Peyer's patch (tissue), 4 donors: ENCODE data around the gene TEAD1.

Experiments used
- POLR2A ChIP-seq, 2 donors: fragments of 450-650 bp; IDR thresholded peaks; one replicate each; pipeline ENCODE4 v1.5.1; 2017; ENCODE audit warnings: antibody characterized with exemption in 2 of 2, mild to moderate bottlenecking in 2 of 2, moderate library complexity in 2 of 2
- TF ChIP-seq, protein P1 (sequence below), 6 experiments: fragments of 450-650 bp in 4 of 6; fragments of 200-600 bp in 2 of 6; sonication (generic) in 1 of 6; IDR thresholded peaks; one replicate each; pipeline ENCODE4 v1.5.1; 2017 to 2019; ENCODE audit warnings: antibody characterized with exemption in 6 of 6, mild to moderate bottlenecking in 3 of 6, moderate library complexity in 1 of 6

DNA sequence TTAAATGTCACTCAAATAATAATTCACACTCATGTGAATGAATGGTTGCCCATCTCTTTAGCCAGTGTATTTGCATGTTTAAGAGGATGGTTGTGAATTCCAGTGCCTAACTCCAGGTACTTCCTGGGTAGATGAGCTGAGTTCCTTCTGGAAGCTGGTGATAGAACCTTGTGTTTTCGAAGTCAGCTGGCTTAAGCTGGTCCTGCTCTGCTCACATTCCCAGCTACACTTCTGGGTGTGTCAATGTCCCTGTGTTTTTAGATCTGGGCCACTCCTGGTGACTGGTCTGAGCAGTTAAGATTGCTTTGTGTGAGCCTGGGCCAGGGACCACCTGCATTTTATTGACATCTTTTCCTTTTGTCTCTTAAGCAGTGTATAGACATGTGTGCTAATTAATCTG, 10.6 kb downstream of the TEAD1 start:
- TF ChIP-seq, protein P1, sequence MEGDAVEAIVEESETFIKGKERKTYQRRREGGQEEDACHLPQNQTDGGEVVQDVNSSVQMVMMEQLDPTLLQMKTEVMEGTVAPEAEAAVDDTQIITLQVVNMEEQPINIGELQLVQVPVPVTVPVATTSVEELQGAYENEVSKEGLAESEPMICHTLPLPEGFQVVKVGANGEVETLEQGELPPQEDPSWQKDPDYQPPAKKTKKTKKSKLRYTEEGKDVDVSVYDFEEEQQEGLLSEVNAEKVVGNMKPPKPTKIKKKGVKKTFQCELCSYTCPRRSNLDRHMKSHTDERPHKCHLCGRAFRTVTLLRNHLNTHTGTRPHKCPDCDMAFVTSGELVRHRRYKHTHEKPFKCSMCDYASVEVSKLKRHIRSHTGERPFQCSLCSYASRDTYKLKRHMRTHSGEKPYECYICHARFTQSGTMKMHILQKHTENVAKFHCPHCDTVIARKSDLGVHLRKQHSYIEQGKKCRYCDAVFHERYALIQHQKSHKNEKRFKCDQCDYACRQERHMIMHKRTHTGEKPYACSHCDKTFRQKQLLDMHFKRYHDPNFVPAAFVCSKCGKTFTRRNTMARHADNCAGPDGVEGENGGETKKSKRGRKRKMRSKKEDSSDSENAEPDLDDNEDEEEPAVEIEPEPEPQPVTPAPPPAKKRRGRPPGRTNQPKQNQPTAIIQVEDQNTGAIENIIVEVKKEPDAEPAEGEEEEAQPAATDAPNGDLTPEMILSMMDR (IDR thresholded peaks at IDR 0.05), result no peak
- no peak for TF ChIP-seq POLR2A (IDR thresholded peaks at IDR 0.05)
